Transverse colon (tissue), 4 donors: ENCODE data around the gene APOBEC3H. TPM values are rescaled to one million over a fixed set of nuclear protein-coding genes. Genes with fewer than 3 reads are reported as not detected.

Experiments
- DNase-seq: peaks from one replicate; pipeline ENCODE4 v3.0.0-alpha.2; 2019
- H3K27ac ChIP-seq, 4 donors: fragments of 200-600 bp; sonication (generic); 2 replicates each; pipeline ENCODE4 v1.5.1; 2016 to 2018; ENCODE audit warnings: inconsistent platforms in 4 of 4
- H3K27me3 ChIP-seq: fragments of 200-600 bp; sonication (generic); 2 replicates; pipeline ENCODE4 v1.5.1; 2017; ENCODE audit warnings: inconsistent platforms
- H3K36me3 ChIP-seq, 4 donors: fragments of 200-600 bp; sonication (generic); 2 replicates each; pipeline ENCODE4 v1.5.1; 2017 to 2019; ENCODE audit warnings: inconsistent platforms in 4 of 4
- H3K4me1 ChIP-seq, 4 donors: fragments of 200-600 bp; sonication (generic); 2 replicates each; pipeline ENCODE4 v1.5.1; 2017 to 2020; ENCODE audit warnings: inconsistent platforms in 4 of 4
- H3K4me3 ChIP-seq, 4 donors: fragments of 200-600 bp; sonication (generic); 1 replicate in 1 of 4; 2 replicates in 3 of 4; pipeline versions ENCODE4 v1.5.1 to v1.6.1; 2017 to 2019; ENCODE audit warnings: inconsistent platforms in 4 of 4
- H3K9me3 ChIP-seq, 2 donors: fragments of 200-600 bp; sonication (generic); 2 replicates each; pipeline ENCODE4 v1.5.1; 2017 to 2019; ENCODE audit warnings: inconsistent platforms in 2 of 2
- CTCF ChIP-seq, 5 experiments: fragments of 200-600 bp in 3 of 5; fragments of 450-650 bp in 2 of 5; sonication (generic) in 3 of 5; IDR thresholded peaks; 1 replicate in 2 of 5; 2 replicates in 3 of 5; pipeline ENCODE4 v1.5.1; 2016 to 2017; ENCODE audit warnings: antibody characterized with exemption in 5 of 5, inconsistent platforms in 3 of 5, mild to moderate bottlenecking in 2 of 5, moderate library complexity in 1 of 5
- EP300 ChIP-seq: sonication (generic); formaldehyde crosslinking; IDR thresholded peaks from one replicate; pipeline ENCODE4 v1.6.1; 2017; ENCODE audit warnings: antibody characterized with exemption, low read depth
- POLR2A ChIP-seq: fragments of 450-650 bp; IDR thresholded peaks from one replicate; pipeline ENCODE4 v1.6.1; 2016; ENCODE audit warnings: antibody characterized with exemption, mild to moderate bottlenecking, moderate library complexity
- POLR2AphosphoS5 ChIP-seq, 3 donors: sonication (generic); formaldehyde crosslinking; IDR thresholded peaks; one replicate each; pipeline ENCODE4 v1.6.1; 2016; ENCODE audit warnings: antibody characterized with exemption in 3 of 3
- WGBS, 2 donors: methylation state at CpG; one replicate each; pipeline ENCODE4 v1.1.5; 2018; ENCODE audit warnings: low coverage in 1 of 2; 5-methylcytosine and 5-hydroxymethylcytosine counted together
- in situ Hi-C, 4 donors: fragments of 200-750 bp; cut with MboI; loops; one replicate each; pipeline versions ENCODE4 v1.15.0 to v1.15.1; 2017; ENCODE audit warnings: low sequenced_read_pairs in 3 of 4, low pct_ligation_motif_present in 1 of 4, low pct_unique_long_range_greater_than_20kb in 1 of 4
- intact Hi-C: fragments of 100-400 bp; cut with DNase I; formaldehyde crosslinking; loops from one replicate; pipeline ENCODE4 v1.15.1; 2023; ENCODE audit warnings: low total_unique reads
- total RNA-seq, 4 donors: library from RNA; depleted of rRNA; stranded (reverse); fragments of >200 nt; gene quantifications; one replicate each; pipeline ENCODE4 v1.1.0, GENCODE V29; 2016

The APOBEC3H gene
- total RNA-seq, 4 donors from 2014 or later, result 0.41 to 2.1 TPM; not detected in 2

DNA sequence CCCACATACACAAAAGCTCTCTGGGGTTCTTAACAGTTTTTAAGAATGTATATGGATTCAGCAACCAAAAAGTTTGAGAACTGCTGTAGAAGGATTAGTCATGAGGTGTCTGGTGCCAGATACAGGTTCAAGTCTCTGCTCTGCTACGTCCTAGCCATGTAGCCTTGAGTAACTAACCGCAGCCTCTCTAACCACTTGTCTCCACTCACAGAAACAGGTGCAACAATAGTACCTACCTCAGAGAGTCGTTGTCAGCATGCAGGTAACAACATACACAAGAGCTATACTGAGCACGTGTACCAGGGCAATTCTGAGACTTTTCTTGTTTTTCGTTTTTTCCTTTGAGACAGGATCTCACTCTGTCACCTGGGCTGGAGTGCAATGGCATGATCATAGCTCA is 28.6 kb downstream of the APOBEC3H start:
- 67 to 80% methylated on average over 2 to 5 of the region's 5 CpGs for WGBS, 2 donors
- Histone ChIP-seq H3K36me3 (no peaks in the 10 kb centered on the region), H3K4me3 (no peak overlapping the region), H3K27ac (no peak overlapping the region), H3K9me3 (no peaks in the 10 kb centered on the region), H3K4me1 (peaks cover 0 to 16% (median 6%) of the 10 kb centered on the region in 4 donors), H3K27me3 (no peaks in the 10 kb centered on the region)
- DNase-seq, result no peak
- intact Hi-C loops (loop anchor here (10.0 kb wide), 1 partner anchor 121 kb away; no protein-coding TSS in a partner anchor), in situ Hi-C loops (loop anchor here in 2 of 4 donors (10.0 kb wide), 2 partner anchors 121 to 251 kb away; partner anchors contain the start of gene CBX6 (in 1 of the 2))
- no peak for TF ChIP-seq POLR2AphosphoS5 (IDR thresholded peaks at IDR 0.05)
- TF ChIP-seq CTCF (IDR thresholded peaks at IDR 0.05), result no peak
- no peak for TF ChIP-seq EP300

GRCh38 chr22:39128508-39128907 is 31.5 kb downstream of the APOBEC3H start:
- Histone ChIP-seq H3K4me1 (peaks cover 9 to 29% (median 18%) of the 10 kb centered on the region in 4 donors), H3K9me3 (no peaks in the 10 kb centered on the region), H3K27me3 (no peaks in the 10 kb centered on the region), H3K4me3 (no peak overlapping the region), H3K36me3 (no peaks in the 10 kb centered on the region), H3K27ac (peak overlapping the region in 2 of 4 donors; percentile 26 to 62)
- intact Hi-C loops, result loop anchor here (10.0 kb wide), 1 partner anchor 124 kb away; no protein-coding TSS in a partner anchor
- WGBS, 2 donors, result 78 to 89% methylated on average over 3 to 6 of the region's 6 CpGs
- in situ Hi-C loops, result loop anchor here in 2 of 4 donors (10.0 kb wide), 2 partner anchors 124 to 254 kb away; partner anchors contain the start of gene CBX6 (in 1 of the 2)
- DNase-seq, result no peak
- TF ChIP-seq POLR2A (no peak), POLR2AphosphoS5 (IDR thresholded peaks at IDR 0.05) (no peak), EP300 (no peak), CTCF (IDR thresholded peaks at IDR 0.05) (no peak)

DNA sequence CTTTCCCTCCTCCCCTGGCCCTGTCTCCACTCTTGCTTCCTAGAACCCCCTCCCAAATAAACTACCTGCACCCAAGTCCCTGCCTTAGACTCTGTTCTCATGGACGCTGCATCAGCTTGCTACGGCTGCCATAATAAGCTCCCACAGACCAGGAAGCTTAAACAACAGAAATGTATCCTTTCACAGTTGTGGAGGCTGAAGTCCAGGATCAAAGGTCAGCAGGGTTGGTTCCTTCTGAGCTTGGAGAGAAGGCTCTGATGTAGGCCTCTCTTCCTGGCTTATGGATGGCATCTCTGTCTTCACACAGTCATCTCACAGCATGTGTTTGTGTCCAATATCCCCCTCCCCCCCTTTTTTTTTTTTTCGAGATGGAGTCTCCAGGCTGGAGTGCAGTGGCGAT is 32.0 kb downstream of the APOBEC3H start:
- H3K27ac ChIP-seq, result peak overlapping the region in 2 of 4 donors; percentile 26 to 62
- no peaks in the 10 kb centered on the region for H3K36me3 ChIP-seq
- 68% methylated on average over 4 of the region's 4 CpGs; no CpG with 5 or more reads in 1 of the 2 donors for WGBS, 2 donors
- TF ChIP-seq POLR2AphosphoS5 (IDR thresholded peaks at IDR 0.05) (peak in 2 of 3 donors; percentile 9 to 11), EP300 (no peak)
- intact Hi-C loops, result loop anchor here (10.0 kb wide), 1 partner anchor 124 kb away; no protein-coding TSS in a partner anchor
- H3K9me3 ChIP-seq, result no peaks in the 10 kb centered on the region
- no peak overlapping the region for H3K4me3 ChIP-seq
- in situ Hi-C loops, result loop anchor here in 2 of 4 donors (10.0 kb wide), 2 partner anchors 124 to 254 kb away; partner anchors contain the start of gene CBX6 (in 1 of the 2)
- H3K4me1 ChIP-seq, result peaks cover 9 to 29% (median 18%) of the 10 kb centered on the region in 4 donors
- H3K27me3 ChIP-seq, result no peaks in the 10 kb centered on the region
- peak; percentile 65 for DNase-seq

GRCh38 chr22:39129746-39130145 is 32.7 kb downstream of the APOBEC3H start:
- intact Hi-C loops, result loop anchor here (10.0 kb wide), 2 partner anchors 125 to 265 kb away; no protein-coding TSS in a partner anchor
- no peak for DNase-seq
- Histone ChIP-seq H3K27ac (no peak overlapping the region), H3K27me3 (no peaks in the 10 kb centered on the region), H3K4me3 (no peak overlapping the region), H3K36me3 (no peaks in the 10 kb centered on the region), H3K9me3 (no peaks in the 10 kb centered on the region), H3K4me1 (peaks cover 9 to 29% (median 18%) of the 10 kb centered on the region in 4 donors)
- TF ChIP-seq EP300 (no peak), POLR2AphosphoS5 (IDR thresholded peaks at IDR 0.05) (no peak), CTCF (IDR thresholded peaks at IDR 0.05) (no peak), POLR2A (no peak)
- in situ Hi-C loops, result loop anchor here in 2 of 4 donors (10.0 kb wide), 2 partner anchors 125 to 255 kb away; partner anchors contain the start of gene CBX6 (in 1 of the 2)
- WGBS, 2 donors, result 93% methylated on average over 7 to 9 of the region's 9 CpGs
